Measurements from ENCODE around the gene PTPRN2.
"Not testable (repeated sequence)": the region's sequence is repeated elsewhere in the genome, so short reads cannot be mapped to it uniquely, and the experiment has no call there.

PTPRN2 gene

GRCh38 chr7:157930926-157931466, 656.6 kb downstream of the PTPRN2 start:
- no peak for DNase-seq (ENCODE audit: low read depth in 3 of 3)

- DNase-seq (ENCODE audit: low read depth in 3 of 3): no peak
Observed at GRCh38 chr7:157930441-157930840, 657.2 kb downstream of the PTPRN2 start.

GRCh38 chr7:157929671-157930070, 658.0 kb downstream of the PTPRN2 start:
- no peak for DNase-seq (ENCODE audit: low read depth in 3 of 3)

- DNase-seq (ENCODE audit: low read depth in 3 of 3): no peak
Observed at GRCh38 chr7:157928808-157929425, 658.7 kb downstream of the PTPRN2 start.

GRCh38 chr7:157928171-157928794, 659.3 kb downstream of the PTPRN2 start:
- DNase-seq (ENCODE audit: low read depth in 3 of 3): no peak

- DNase-seq (ENCODE audit: low read depth in 3 of 3): no peak
Observed at GRCh38 chr7:157927313-157927925, 660.2 kb downstream of the PTPRN2 start.

- DNase-seq (ENCODE audit: low read depth in 3 of 3): no peak
Observed at GRCh38 chr7:157926521-157927150, 661.0 kb downstream of the PTPRN2 start.

GRCh38 chr7:157926107-157926506, 661.5 kb downstream of the PTPRN2 start:
- no peak for DNase-seq (ENCODE audit: low read depth in 3 of 3)

- DNase-seq (ENCODE audit: low read depth in 3 of 3): no peak
Observed at GRCh38 chr7:157925383-157925875, 662.2 kb downstream of the PTPRN2 start.

- DNase-seq (ENCODE audit: low read depth in 3 of 3): no peak
Observed at GRCh38 chr7:157923903-157924630, 663.6 kb downstream of the PTPRN2 start.

- DNase-seq (ENCODE audit: low read depth in 3 of 3): no peak
Observed at GRCh38 chr7:157922576-157922975, 665.0 kb downstream of the PTPRN2 start.

- no peak for DNase-seq (ENCODE audit: low read depth in 3 of 3)
Observed at GRCh38 chr7:157918326-157919080, 669.1 kb downstream of the PTPRN2 start.

GRCh38 chr7:157916946-157917640, 670.5 kb downstream of the PTPRN2 start:
- DNase-seq (ENCODE audit: low read depth in 3 of 3): no peak

- no peak for DNase-seq (ENCODE audit: low read depth in 3 of 3)
Observed at GRCh38 chr7:157910446-157910845, 677.2 kb downstream of the PTPRN2 start.

- DNase-seq (ENCODE audit: low read depth in 3 of 3): not testable (repeated sequence)
Observed at GRCh38 chr7:157910045-157910444, 677.6 kb downstream of the PTPRN2 start.

GRCh38 chr7:157909370-157909769, 678.3 kb downstream of the PTPRN2 start:
- no peak for DNase-seq (ENCODE audit: low read depth in 3 of 3)

- no peak for DNase-seq (ENCODE audit: low read depth in 3 of 3)
Observed at GRCh38 chr7:157908006-157908782, 679.4 kb downstream of the PTPRN2 start.

- no peak for DNase-seq (ENCODE audit: low read depth in 3 of 3)
Observed at GRCh38 chr7:157907091-157907490, 680.5 kb downstream of the PTPRN2 start.

- no peak for DNase-seq (ENCODE audit: low read depth in 3 of 3)
Observed at GRCh38 chr7:157906583-157906982, 681.0 kb downstream of the PTPRN2 start.
